GM19372 (cell line): Measurements from ENCODE around the gene ANKH.

Experiments used
- ATAC-seq: cut with Tn5 transposase; IDR thresholded peaks from one replicate; pipeline ENCODE4 v1.9.1; 2021; ENCODE audit warnings: mild to moderate bottlenecking, low read depth, moderate library complexity; ENCODE audit not compliant: unreplicated experiment

Gene ANKH

GRCh38 chr5:14723701-14724132 is 147.9 kb downstream of the ANKH start:
- no peak for ATAC-seq

GRCh38 chr5:14722923-14723322 is 148.7 kb downstream of the ANKH start:
- no peak for ATAC-seq

GRCh38 chr5:14721990-14722656 is 149.5 kb downstream of the ANKH start:
- no peak for ATAC-seq

GRCh38 chr5:14720236-14720923 is 151.2 kb downstream of the ANKH start:
- no peak for ATAC-seq

- no peak for ATAC-seq
These were observed 152.8 kb downstream of the ANKH start for GRCh38 chr5:14718778-14719177.

GRCh38 chr5:14716755-14717752 is 154.5 kb downstream of the ANKH start:
- ATAC-seq, result no peak

- no peak for ATAC-seq
These were observed 156.1 kb downstream of the ANKH start for GRCh38 chr5:14715481-14715880.

- no peak for ATAC-seq
These were observed 156.9 kb downstream of the ANKH start for GRCh38 chr5:14714706-14715105.

- ATAC-seq, result no peak
These were observed 157.8 kb downstream of the ANKH start for GRCh38 chr5:14713476-14714390.

- ATAC-seq, result no peak
These were observed 158.9 kb downstream of the ANKH start for GRCh38 chr5:14712666-14713065.

GRCh38 chr5:14712131-14712530 is 159.4 kb downstream of the ANKH start:
- no peak for ATAC-seq

- no peak for ATAC-seq
These were observed 161.1 kb downstream of the ANKH start for GRCh38 chr5:14710313-14710994.

- ATAC-seq, result no peak
These were observed 163.0 kb downstream of the ANKH start for GRCh38 chr5:14708551-14708950.

GRCh38 chr5:14707811-14708390 is 163.7 kb downstream of the ANKH start:
- no peak for ATAC-seq

GRCh38 chr5:14706615-14707021 is 165.0 kb downstream of the ANKH start:
- ATAC-seq, result no peak

GRCh38 chr5:14705556-14705955 is 166.0 kb downstream of the ANKH start:
- no peak for ATAC-seq

GRCh38 chr5:14702238-14702839 is 169.2 kb downstream of the ANKH start:
- ATAC-seq, result no peak

- no peak for ATAC-seq
These were observed 170.0 kb downstream of the ANKH start for GRCh38 chr5:14701556-14701955.
